ENCODE results near the gene PSTPIP1.

Gene PSTPIP1

DNA sequence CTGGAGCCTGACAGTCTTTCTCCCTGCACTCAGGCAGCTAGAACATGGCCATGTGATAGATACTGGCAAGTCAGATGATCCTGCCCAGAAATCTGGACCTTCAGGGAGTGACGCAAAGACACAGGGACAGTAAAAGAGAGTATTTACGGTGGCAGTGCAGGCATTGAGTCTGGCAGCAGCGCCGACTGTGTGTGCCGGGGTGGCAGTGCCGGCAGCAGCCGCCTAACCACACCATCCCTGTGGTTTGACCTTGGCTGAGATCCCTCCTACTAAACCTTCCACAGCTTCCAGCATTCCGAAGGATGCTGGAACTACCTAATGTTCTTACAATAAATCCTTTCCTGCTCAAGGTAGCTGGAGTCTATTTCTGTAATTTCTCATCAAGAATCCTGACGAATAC is 80.6 kb downstream of the PSTPIP1 start:
- DNase-seq: no peak

DNA sequence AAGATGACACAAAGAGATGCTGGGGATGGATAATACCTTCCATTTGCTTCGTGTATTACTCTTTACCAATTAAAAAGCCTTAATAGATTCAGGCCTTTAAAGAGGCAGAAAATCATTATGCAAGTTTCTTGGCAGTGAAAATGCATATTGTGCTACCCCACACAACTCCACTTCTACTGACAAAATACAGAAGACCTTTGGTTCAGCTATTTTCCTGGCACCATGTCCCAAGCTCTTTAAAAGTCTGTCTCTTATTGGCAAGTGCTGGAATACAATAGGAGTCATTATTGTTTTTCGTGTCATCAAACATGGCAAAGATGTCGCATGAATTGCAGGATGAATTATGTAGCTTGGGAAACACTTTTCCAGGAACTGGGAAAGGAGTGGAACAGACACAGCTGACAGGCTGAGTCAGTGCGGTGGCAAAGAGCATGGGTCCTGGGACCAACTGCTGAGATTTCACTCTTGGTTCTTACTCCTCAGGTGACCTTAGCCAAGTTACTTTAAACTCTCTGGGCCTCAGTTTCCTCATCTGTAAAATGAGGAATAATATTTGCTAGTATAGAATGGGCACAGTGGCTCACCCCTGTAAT is 81.5 kb downstream of the PSTPIP1 start:
- no peak for DNase-seq

DNA sequence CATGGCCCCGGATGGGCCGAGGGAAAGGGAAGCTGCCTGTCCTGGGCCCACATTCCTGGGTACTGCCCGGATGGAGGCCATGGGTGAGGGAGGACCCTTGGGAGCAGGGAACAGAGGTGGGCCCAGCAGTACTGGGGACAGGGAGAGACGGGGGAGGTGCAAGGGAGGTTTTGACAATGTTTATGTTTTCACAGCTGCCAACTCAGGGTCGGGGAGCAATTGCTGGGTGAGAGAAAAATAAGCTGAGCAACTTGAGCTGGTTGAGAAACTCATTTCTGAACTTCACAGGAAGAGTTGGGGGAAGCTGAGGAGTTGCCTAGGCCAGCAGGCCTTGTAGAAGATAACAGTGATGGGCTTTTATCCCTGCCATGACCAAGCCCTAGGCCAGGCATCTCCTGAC is 87.0 kb downstream of the PSTPIP1 start:
- no peak for DNase-seq

DNA sequence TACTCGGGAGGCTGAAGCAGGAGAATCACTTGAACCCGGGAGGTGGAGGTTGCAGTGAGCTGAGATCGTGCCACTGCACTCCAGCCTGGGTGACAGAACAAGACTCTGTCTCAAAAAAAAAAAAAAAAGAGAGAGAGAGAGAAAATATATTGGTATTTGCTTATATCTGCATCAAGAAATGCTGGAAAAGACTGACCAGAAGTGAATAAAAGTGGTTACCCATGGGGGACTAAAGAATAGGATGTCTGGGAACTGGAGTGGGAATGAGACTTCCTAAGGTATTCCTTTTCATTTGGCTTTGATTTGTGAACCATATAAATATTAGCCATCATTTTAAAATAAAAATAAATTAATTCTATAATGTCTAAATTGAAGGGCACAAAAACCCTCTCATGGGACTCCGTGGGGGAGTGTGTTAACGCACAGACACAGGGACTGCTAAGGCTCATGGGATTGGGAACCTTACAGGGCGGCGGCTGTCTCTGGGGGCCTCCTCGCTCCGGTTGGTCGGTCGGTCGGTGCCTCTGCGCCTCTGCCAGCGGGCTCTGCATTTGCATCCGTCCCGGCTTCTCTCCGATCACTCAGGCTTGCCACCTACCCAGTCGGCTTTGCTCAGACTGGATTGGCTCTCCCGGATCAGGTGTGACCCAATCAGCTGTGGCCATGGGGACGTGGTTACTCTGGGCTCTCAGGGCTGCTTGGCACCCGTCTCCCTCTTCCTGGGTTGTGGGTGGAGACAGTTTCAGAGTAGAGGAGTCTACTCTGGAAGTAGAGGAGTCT is 88.6 kb downstream of the PSTPIP1 start:
- peak; percentile 51 for DNase-seq

DNA sequence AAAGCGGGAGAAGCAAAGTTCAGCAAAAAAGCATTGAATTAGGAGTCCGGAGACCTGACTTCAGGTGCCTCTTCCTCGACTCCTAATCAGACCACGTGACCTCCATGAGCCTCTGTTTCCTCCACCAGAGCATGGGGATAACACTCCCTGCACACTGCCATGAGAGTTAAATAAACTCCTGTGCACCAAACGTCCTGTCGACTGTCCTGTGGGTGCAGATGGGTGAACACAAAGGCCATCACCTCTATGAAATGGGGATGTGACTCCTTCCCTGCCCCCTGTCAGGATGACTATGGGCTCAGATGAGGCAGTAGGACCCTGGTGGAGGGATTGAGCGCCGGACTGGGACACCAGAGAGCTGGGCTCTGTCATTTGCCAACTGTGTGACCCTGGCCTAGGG is 89.5 kb downstream of the PSTPIP1 start:
- DNase-seq: no peak

DNA sequence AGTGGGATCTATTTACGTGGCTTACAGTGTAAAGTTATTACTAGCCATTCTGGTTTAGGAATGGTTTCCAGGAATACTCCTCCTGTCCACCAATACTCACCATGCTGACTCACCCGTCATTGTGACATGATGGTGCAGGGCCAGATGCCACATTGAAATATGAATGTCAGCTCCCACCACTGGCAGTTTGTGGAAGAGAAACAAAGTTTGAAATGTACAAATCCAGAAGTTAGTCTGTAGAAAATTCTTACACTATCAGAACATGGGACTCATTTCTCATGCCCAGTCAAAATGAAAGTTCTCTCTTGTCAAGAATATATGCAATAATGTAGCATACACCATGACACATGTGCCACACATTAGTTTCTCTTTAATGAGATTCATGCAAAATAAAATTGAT is 90.4 kb downstream of the PSTPIP1 start:
- DNase-seq: peak; percentile 93
